ENCODE measurements around the gene CCDC175. TPM values are rescaled to one million over a fixed set of nuclear protein-coding genes. Genes with fewer than 3 reads are reported as not detected.

Gene CCDC175
- polyA plus RNA-seq, 4 donors = 0.61 to 1.1 (median 0.87) TPM

Other genes starting within 250 kb of the CCDC175 start
- gene GPR135, start 111.4 kb downstream of the CCDC175 start, polyA plus RNA-seq (ENCODE audit: insufficient read length in 4 of 4) = 1 to 10 TPM; 3.3 to 6.3 (median 4.9) TPM
- gene L3HYPDH, start 92.4 kb downstream of the CCDC175 start, polyA plus RNA-seq (ENCODE audit: insufficient read length in 4 of 4) = 10 to 100 TPM; 38.6 to 56.0 (median 51.2) TPM
- gene JKAMP, start 92.3 kb downstream of the CCDC175 start, polyA plus RNA-seq (ENCODE audit: insufficient read length in 4 of 4) = 10 to 100 TPM; 60.7 to 85.4 (median 77.0) TPM